HCT116 (cell line): ENCODE results near the gene HES1. TPM values are rescaled to one million over a fixed set of nuclear protein-coding genes. Genes with fewer than 3 reads are reported as not detected.

ENCODE experiments used
- ATAC-seq: fragments of 200-7000 bp; cut with Tn5 transposase; 2 replicates; pipeline ENCODE4 v1.9.1; 2020; ENCODE audit warnings: mild to moderate bottlenecking, moderate library complexity
- BruUV-seq: library from RNA; stranded (reverse); fragments of 400-500 nt; replicated peaks from 2 replicates; lab custom pipeline; 2021; lab: Mats Ljungman, UMichigan
- CTCF ChIA-PET: fragments of 300-600 bp; sonication (Branson Sonifier 250); formaldehyde crosslinking; loops from one replicate; lab custom pipeline; 2021; ENCODE audit warnings: antibody characterized with exemption; lab: Charles Lee
- POLR2A ChIA-PET: fragments of 300-600, 350-600 bp; sonication (Branson Sonifier 250); formaldehyde crosslinking; loops from one replicate; lab custom pipeline; 2021; ENCODE audit warnings: antibody characterized with exemption; lab: Charles Lee
- RAD21 ChIA-PET, 2 experiments: fragments of 300-600 bp; sonication (Branson Sonifier 250); formaldehyde crosslinking; loops; one replicate each; lab custom pipeline; 2023; ENCODE audit warnings: low total read pairs in 2 of 2; ENCODE audit not compliant: uncharacterized antibody in 2 of 2, unreplicated experiment in 2 of 2, low non-redundant PET in 1 of 2; lab: Charles Lee
- DNase-seq: peaks from one replicate; pipeline ENCODE4 v3.0.0-alpha.2; 2010; ENCODE audit warnings: low read depth, low spot score
- H2AFZ ChIP-seq: fragments of 200-600 bp; shearing (Covaris generic), sonication (generic); 2 replicates; pipeline ENCODE4 v1.6.1; 2017; ENCODE audit warnings: low read depth, mixed run types, mixed read lengths, antibody characterized with exemption, low read length; ENCODE audit not compliant: poor library complexity, severe bottlenecking
- H3K27ac ChIP-seq: 2 replicates; pipeline ENCODE4 v1.5.1; 2012; ENCODE audit warnings: low read depth, low read length
- H3K27me3 ChIP-seq: fragments of 200-600 bp; sonication (generic); 2 replicates; pipeline ENCODE4 v1.6.1; 2016; ENCODE audit warnings: mixed run types, low read length, mixed read lengths; ENCODE audit not compliant: insufficient read depth
- H3K36me3 ChIP-seq, 2 experiments: fragments of 200-500 bp in 1 of 2; fragments of 200-600 bp in 1 of 2; sonication (Bioruptor generic) in 1 of 2; sonication (generic) in 1 of 2; 2 replicates each; pipeline versions ENCODE4 v1.5.1 to v1.6.1; 2014 to 2016; ENCODE audit warnings: low read length in 2 of 2, inconsistent platforms in 1 of 2, mixed read lengths in 1 of 2, mixed run types in 1 of 2; ENCODE audit not compliant: insufficient read depth in 2 of 2, control insufficient read depth in 1 of 2
- H3K4me1 ChIP-seq, 2 experiments: fragments of 200-600 bp in 1 of 2; sonication (generic) in 1 of 2; 2 replicates each; pipeline versions ENCODE4 v1.5.1 to v1.6.1; 2012 to 2017; ENCODE audit warnings: low read length in 2 of 2, inconsistent platforms in 1 of 2, mild to moderate bottlenecking in 1 of 2, mixed read lengths in 1 of 2, mixed run types in 1 of 2, moderate library complexity in 1 of 2; ENCODE audit not compliant: insufficient read depth in 2 of 2, control insufficient read depth in 1 of 2
- H3K4me2 ChIP-seq: fragments of 200-600 bp; sonication (generic); 2 replicates; pipeline ENCODE4 v1.6.1; 2017; ENCODE audit warnings: mixed run types, low read length, mixed read lengths
- H3K4me3 ChIP-seq, 2 experiments: fragments of 200-600 bp in 1 of 2; sonication (generic) in 1 of 2; replicated peaks in 1 of 2; 2 replicates each; pipeline ENCODE4 v1.5.1; 2011 to 2016; ENCODE audit warnings: low read length in 2 of 2, control low read depth in 1 of 2, low read depth in 1 of 2, mild to moderate bottlenecking in 1 of 2, mixed read lengths in 1 of 2, mixed run types in 1 of 2
- H3K79me2 ChIP-seq: fragments of 200-600 bp; sonication (generic); 2 replicates; pipeline ENCODE4 v1.6.1; 2017; ENCODE audit warnings: mild to moderate bottlenecking, mixed run types, low read length, moderate library complexity, mixed read lengths; ENCODE audit not compliant: insufficient read depth
- H3K9ac ChIP-seq: fragments of 200-600 bp; sonication (generic); 2 replicates; pipeline ENCODE4 v1.6.1; 2016; ENCODE audit warnings: low read length, mixed read lengths
- H3K9me2 ChIP-seq: fragments of 200-600 bp; sonication (generic), shearing (Covaris generic); 2 replicates; pipeline ENCODE4 v1.6.1; 2017; ENCODE audit warnings: mixed run types, mild to moderate bottlenecking, moderate library complexity; ENCODE audit not compliant: insufficient read depth
- H3K9me3 ChIP-seq, 2 experiments: fragments of 200-500 bp in 1 of 2; fragments of 200-600 bp in 1 of 2; sonication (Bioruptor generic) in 1 of 2; sonication (generic) in 1 of 2; 2 replicates each; pipeline ENCODE4 v1.6.1; 2014 to 2017; ENCODE audit warnings: low read length in 2 of 2, mixed read lengths in 2 of 2, inconsistent platforms in 1 of 2, low read depth in 1 of 2, mild to moderate bottlenecking in 1 of 2, mixed run types in 1 of 2, moderate library complexity in 1 of 2; ENCODE audit not compliant: control insufficient read depth in 1 of 2, insufficient read depth in 1 of 2
- H4K20me1 ChIP-seq: fragments of 200-600 bp; sonication (generic), shearing (Covaris generic); 2 replicates; pipeline ENCODE4 v1.6.1; 2017; ENCODE audit warnings: mixed run types, mild to moderate bottlenecking, moderate library complexity; ENCODE audit not compliant: insufficient read depth
- FOSL1 ChIP-seq: IDR thresholded peaks from 2 replicates; pipeline ENCODE4 v1.6.1; 2012; ENCODE audit warnings: low read depth
- POLR2A ChIP-seq: IDR thresholded peaks from 2 replicates; pipeline ENCODE4 v1.7.0; 2011; ENCODE audit warnings: borderline replicate concordance; ENCODE audit not compliant: insufficient read depth, insufficient read length; ENCODE audit errors: extremely low read depth
- POLR2AphosphoS5 ChIP-seq: IDR thresholded peaks from 2 replicates; pipeline ENCODE4 v1.6.1; 2011; ENCODE audit warnings: mild to moderate bottlenecking, low read depth, low read length, moderate library complexity
- REST ChIP-seq: IDR thresholded peaks from 2 replicates; pipeline ENCODE4 v1.6.1; 2012; ENCODE audit warnings: low read depth
- intact Hi-C: fragments of 100-400 bp; cut with micrococcal nuclease; formaldehyde crosslinking; loops from 2 replicates; pipeline ENCODE4 v1.10.0; 2022
- total RNA-seq: library from RNA; stranded (reverse); gene quantifications from one replicate; pipeline ENCODE4 v1.2.1, GENCODE V29; 2021; ENCODE audit not compliant: unreplicated experiment
- TF ChIP-seq, protein P1 (sequence below), 3 experiments: fragments of 200-600 bp in 1 of 3; sonication (generic) in 1 of 3; IDR thresholded peaks in 2 of 3; conservative IDR thresholded peaks in 1 of 3; 2 replicates each; pipeline ENCODE4 v1.5.1; 2012 to 2017; ENCODE audit warnings: low read depth in 2 of 3, low read length in 2 of 3, antibody characterized with exemption in 1 of 3, borderline replicate concordance in 1 of 3, control low read depth in 1 of 3, mild to moderate bottlenecking in 1 of 3, mixed read lengths in 1 of 3, mixed run types in 1 of 3, moderate library complexity in 1 of 3; ENCODE audit not compliant: insufficient read depth in 1 of 3

The HES1 gene
- total RNA-seq, 1 experiment from 2014 or later, result 32.9 TPM

GRCh38 chr3:194123726-194124125 lies 12.2 kb upstream of the HES1 start:
- Histone ChIP-seq H3K4me2 (no peak overlapping the region), H3K4me3 (no peak overlapping the region), H3K27me3 (peaks cover 20% of the 10 kb centered on the region; the same call in 1 of the 2 replicates), H3K9ac (no peak overlapping the region), H2AFZ (no peak overlapping the region), H3K9me3 (no peaks in the 10 kb centered on the region), H3K4me1 (peaks cover 13 to 17% of the 10 kb centered on the region in 2 experiments), H4K20me1 (no peaks in the 10 kb centered on the region), H3K9me2 (no peaks in the 10 kb centered on the region), H3K27ac (no peak overlapping the region), H3K36me3 (no peaks in the 10 kb centered on the region), H3K79me2 (no peaks in the 10 kb centered on the region)
- RAD21 ChIA-PET, result no interaction called here
- no TSS peak for BruUV-seq
- POLR2A ChIA-PET, result no interaction called here
- no peak for ATAC-seq
- CTCF ChIA-PET, result no interaction called here
- TF ChIP-seq POLR2A, result no peak
- TF ChIP-seq, protein P1, sequence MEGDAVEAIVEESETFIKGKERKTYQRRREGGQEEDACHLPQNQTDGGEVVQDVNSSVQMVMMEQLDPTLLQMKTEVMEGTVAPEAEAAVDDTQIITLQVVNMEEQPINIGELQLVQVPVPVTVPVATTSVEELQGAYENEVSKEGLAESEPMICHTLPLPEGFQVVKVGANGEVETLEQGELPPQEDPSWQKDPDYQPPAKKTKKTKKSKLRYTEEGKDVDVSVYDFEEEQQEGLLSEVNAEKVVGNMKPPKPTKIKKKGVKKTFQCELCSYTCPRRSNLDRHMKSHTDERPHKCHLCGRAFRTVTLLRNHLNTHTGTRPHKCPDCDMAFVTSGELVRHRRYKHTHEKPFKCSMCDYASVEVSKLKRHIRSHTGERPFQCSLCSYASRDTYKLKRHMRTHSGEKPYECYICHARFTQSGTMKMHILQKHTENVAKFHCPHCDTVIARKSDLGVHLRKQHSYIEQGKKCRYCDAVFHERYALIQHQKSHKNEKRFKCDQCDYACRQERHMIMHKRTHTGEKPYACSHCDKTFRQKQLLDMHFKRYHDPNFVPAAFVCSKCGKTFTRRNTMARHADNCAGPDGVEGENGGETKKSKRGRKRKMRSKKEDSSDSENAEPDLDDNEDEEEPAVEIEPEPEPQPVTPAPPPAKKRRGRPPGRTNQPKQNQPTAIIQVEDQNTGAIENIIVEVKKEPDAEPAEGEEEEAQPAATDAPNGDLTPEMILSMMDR (IDR thresholded peaks at IDR 0.05 in 2 of 3, conservative IDR thresholded peaks at IDR 0.05 in 1 of 3; ENCODE audit: borderline replicate concordance in 1 of 3, insufficient read depth in 1 of 3, low read depth in 2 of 3, low read length in 2 of 3), result no peak
- no peak for TF ChIP-seq POLR2AphosphoS5
- no peak for TF ChIP-seq FOSL1
- no peak for TF ChIP-seq REST
- intact Hi-C loops, result no loop called here
- no peak for DNase-seq
